ENCODE measurements around the gene RASSF5. TPM values are rescaled to one million over a fixed set of nuclear protein-coding genes. Genes with fewer than 3 reads are reported as not detected.

Gene RASSF5
- total RNA-seq, 1 donor from 2014 or later = 1.2 TPM

DNA sequence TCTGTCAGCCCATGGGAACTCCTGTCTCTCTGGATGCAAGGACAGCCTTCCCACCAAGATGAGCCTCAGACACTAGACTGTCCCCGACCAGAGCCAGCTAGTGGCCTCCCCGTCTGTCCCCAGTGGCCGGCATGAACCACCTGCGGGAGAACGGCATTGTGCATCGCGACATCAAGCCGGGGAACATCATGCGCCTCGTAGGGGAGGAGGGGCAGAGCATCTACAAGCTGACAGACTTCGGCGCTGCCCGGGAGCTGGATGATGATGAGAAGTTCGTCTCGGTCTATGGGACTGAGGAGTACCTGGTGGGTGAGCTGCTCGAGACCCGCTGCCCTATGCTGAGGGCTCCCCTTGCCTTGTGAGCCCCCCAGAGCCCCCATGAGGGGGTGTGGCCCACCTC is 31.3 kb upstream of the RASSF5 start:
- Mint-ChIP-seq H3K27ac (ENCODE audit: unreplicated experiment) (no peak overlapping the region), H3K36me3 (ENCODE audit: low read depth, unreplicated experiment) (peaks cover 26% of the 10 kb centered on the region), H3K27me3 (ENCODE audit: unreplicated experiment) (peaks cover 14% of the 10 kb centered on the region), H3K4me1 (ENCODE audit: unreplicated experiment) (peaks cover 28% of the 10 kb centered on the region), H3K4me3 (ENCODE audit: unreplicated experiment) (no peak overlapping the region), H3K9me3 (ENCODE audit: unreplicated experiment) (no peaks in the 10 kb centered on the region)
- no peak for DNase-seq (ENCODE audit: low spot score)
- TF ChIP-seq, protein P1, sequence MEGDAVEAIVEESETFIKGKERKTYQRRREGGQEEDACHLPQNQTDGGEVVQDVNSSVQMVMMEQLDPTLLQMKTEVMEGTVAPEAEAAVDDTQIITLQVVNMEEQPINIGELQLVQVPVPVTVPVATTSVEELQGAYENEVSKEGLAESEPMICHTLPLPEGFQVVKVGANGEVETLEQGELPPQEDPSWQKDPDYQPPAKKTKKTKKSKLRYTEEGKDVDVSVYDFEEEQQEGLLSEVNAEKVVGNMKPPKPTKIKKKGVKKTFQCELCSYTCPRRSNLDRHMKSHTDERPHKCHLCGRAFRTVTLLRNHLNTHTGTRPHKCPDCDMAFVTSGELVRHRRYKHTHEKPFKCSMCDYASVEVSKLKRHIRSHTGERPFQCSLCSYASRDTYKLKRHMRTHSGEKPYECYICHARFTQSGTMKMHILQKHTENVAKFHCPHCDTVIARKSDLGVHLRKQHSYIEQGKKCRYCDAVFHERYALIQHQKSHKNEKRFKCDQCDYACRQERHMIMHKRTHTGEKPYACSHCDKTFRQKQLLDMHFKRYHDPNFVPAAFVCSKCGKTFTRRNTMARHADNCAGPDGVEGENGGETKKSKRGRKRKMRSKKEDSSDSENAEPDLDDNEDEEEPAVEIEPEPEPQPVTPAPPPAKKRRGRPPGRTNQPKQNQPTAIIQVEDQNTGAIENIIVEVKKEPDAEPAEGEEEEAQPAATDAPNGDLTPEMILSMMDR (IDR thresholded peaks at IDR 0.05; ENCODE audit: unreplicated experiment) = no peak

DNA sequence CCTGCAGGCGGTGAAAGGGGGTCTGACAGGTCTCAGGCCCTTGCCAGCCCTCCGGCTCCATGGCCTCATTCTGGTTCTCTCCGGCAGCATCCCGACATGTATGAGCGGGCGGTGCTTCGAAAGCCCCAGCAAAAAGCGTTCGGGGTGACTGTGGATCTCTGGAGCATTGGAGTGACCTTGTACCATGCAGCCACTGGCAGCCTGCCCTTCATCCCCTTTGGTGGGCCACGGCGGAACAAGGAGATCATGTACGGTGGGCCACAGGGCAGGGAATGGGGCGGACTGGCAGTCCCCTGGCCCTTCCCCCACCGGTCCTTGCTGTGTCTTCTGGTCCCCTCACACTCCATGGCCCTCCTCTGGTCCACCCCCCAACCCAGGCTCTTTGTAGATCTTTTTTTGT is 30.7 kb upstream of the RASSF5 start:
- H3K4me1 Mint-ChIP-seq (ENCODE audit: unreplicated experiment) = peaks cover 24% of the 10 kb centered on the region
- H3K4me3 Mint-ChIP-seq (ENCODE audit: unreplicated experiment) = peak overlapping the region; percentile 56
- DNase-seq (ENCODE audit: low spot score) = no peak
- no peak overlapping the region for H3K27ac Mint-ChIP-seq (ENCODE audit: unreplicated experiment)
- TF ChIP-seq, protein P1 (IDR thresholded peaks at IDR 0.05; ENCODE audit: unreplicated experiment) = no peak
- H3K36me3 Mint-ChIP-seq (ENCODE audit: low read depth, unreplicated experiment) = peaks cover 26% of the 10 kb centered on the region
- peaks cover 13% of the 10 kb centered on the region for H3K27me3 Mint-ChIP-seq (ENCODE audit: unreplicated experiment)
- H3K9me3 Mint-ChIP-seq (ENCODE audit: unreplicated experiment) = no peaks in the 10 kb centered on the region

DNA sequence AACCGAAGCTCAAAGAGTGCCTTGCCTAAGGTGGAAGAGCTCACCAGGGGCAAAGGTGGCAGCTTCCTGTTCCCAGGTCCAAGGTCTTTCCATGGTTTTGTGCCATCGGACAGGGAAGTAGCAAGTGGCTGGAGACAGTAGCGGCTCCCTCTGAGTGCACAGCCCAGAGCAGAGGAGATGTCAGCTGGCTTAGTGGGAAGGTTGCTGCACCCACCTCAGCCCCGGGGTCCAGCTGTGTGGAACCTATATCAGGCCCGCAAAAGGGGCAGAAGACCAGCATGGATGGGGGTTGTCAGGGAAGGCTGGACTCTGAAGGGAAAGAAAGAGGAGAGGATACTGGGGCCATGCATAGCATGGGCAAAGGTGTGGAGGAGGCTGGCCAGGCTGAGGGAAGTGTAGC is 30.2 kb upstream of the RASSF5 start:
- peaks cover 19% of the 10 kb centered on the region for H3K4me1 Mint-ChIP-seq (ENCODE audit: unreplicated experiment)

DNA sequence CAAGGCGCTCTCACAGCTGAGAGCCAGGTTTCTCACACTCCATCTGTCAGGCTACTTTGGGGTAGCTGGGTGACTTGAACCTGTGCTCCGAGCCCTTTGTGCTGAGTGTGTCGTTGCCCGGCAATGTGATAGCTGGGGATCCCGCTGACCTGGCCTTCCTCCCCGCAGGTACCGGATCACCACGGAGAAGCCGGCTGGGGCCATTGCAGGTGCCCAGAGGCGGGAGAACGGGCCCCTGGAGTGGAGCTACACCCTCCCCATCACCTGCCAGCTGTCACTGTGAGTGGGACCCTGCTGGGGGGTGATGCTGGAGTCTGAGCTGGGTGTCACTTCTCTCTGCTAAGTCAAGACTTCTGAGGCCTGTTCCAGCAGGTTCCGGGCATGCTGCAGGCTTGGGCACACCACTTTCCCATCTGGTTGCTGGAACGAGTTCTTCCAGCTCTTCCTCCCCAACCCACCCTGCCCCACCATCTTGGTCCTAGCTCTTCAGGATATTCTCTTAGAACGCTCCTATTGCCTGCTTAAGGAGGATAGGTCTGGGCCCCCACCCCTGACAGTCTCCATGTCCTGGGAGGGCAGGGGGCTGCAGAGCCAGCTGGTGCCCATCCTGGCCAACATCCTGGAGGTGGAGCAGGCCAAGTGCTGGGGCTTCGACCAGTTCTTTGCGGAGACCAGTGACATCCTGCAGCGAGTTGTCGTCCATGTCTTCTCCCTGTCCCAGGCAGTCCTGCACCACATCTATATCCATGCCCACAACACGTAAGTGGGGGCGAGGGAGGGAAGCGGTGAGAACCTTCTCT is 29.6 kb upstream of the RASSF5 start:
- Mint-ChIP-seq H3K27me3 (ENCODE audit: unreplicated experiment) (peaks cover 12% of the 10 kb centered on the region), H3K9me3 (ENCODE audit: unreplicated experiment) (no peaks in the 10 kb centered on the region), H3K27ac (ENCODE audit: unreplicated experiment) (no peak overlapping the region), H3K36me3 (ENCODE audit: low read depth, unreplicated experiment) (peaks cover 30% of the 10 kb centered on the region), H3K4me1 (ENCODE audit: unreplicated experiment) (peaks cover 12% of the 10 kb centered on the region), H3K4me3 (ENCODE audit: unreplicated experiment) (peak overlapping the region; percentile 51)
- DNase-seq (ENCODE audit: low spot score) = no peak
- TF ChIP-seq, protein P1 (IDR thresholded peaks at IDR 0.05; ENCODE audit: unreplicated experiment) = no peak

More for the DNA sequence above, 30.2 kb upstream of the RASSF5 start:
- H3K27ac Mint-ChIP-seq (ENCODE audit: unreplicated experiment) = no peak overlapping the region
- TF ChIP-seq, protein P1 (IDR thresholded peaks at IDR 0.05; ENCODE audit: unreplicated experiment) = no peak
- H3K4me3 Mint-ChIP-seq (ENCODE audit: unreplicated experiment) = peak overlapping the region; percentile 56
- no peaks in the 10 kb centered on the region for H3K9me3 Mint-ChIP-seq (ENCODE audit: unreplicated experiment)
- peaks cover 26% of the 10 kb centered on the region for H3K36me3 Mint-ChIP-seq (ENCODE audit: low read depth, unreplicated experiment)
- no peak for DNase-seq (ENCODE audit: low spot score)
- peaks cover 12% of the 10 kb centered on the region for H3K27me3 Mint-ChIP-seq (ENCODE audit: unreplicated experiment)

DNA sequence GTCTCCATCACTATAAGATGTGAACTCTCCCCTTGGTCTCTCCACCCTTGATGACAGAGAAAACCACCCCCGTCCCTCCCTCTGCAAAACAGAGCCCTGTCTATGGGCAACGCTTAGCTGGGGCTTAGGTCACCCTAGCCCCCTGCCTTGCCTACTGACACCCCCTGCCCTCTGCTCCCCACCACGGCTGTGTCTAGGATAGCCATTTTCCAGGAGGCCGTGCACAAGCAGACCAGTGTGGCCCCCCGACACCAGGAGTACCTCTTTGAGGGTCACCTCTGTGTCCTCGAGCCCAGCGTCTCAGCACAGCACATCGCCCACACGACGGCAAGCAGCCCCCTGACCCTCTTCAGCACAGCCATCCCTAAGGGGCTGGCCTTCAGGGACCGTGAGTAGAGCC is 28.6 kb upstream of the RASSF5 start:
- no peak overlapping the region for H3K4me3 Mint-ChIP-seq (ENCODE audit: unreplicated experiment)
- H3K4me1 Mint-ChIP-seq (ENCODE audit: unreplicated experiment) = peaks cover 4% of the 10 kb centered on the region
- no peaks in the 10 kb centered on the region for H3K9me3 Mint-ChIP-seq (ENCODE audit: unreplicated experiment)
- peaks cover 30% of the 10 kb centered on the region for H3K36me3 Mint-ChIP-seq (ENCODE audit: low read depth, unreplicated experiment)
- H3K27me3 Mint-ChIP-seq (ENCODE audit: unreplicated experiment) = peaks cover 12% of the 10 kb centered on the region
- no peak overlapping the region for H3K27ac Mint-ChIP-seq (ENCODE audit: unreplicated experiment)
- no peak for DNase-seq (ENCODE audit: low spot score)
- TF ChIP-seq, protein P1 (IDR thresholded peaks at IDR 0.05; ENCODE audit: unreplicated experiment) = no peak
